ENCODE data around the gene PAX1. TPM values are rescaled to one million over a fixed set of nuclear protein-coding genes. Genes with fewer than 3 reads are reported as not detected.
A peak's percentile ranks its signal among the peaks of the same experiment; 100 is the strongest.

The PAX1 gene
- total RNA-seq, 1 donor from 2014 or later = not detected

DNA sequence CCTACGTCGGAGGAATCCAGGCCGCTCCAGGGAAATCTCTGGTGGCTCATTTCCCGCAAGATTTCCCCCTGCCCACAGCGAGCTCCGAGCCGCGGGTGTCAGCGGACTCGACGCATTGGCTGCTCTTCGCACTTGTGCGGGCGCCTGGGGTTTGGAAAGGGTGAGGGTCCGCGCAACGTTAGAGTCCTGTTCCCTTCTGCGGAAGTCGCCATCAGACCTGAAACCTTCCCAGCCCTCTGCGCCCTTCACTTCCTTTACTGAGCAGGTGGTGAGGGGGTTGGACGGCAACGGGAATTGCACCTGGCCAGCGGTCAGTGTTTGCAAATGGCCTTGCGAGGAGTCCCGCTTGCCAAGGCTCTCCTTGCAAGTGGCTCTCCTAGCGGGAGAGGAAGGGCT lies 8.4 kb downstream of the PAX1 start:
- Mint-ChIP-seq H3K4me1 (ENCODE audit: unreplicated experiment) (no peaks in the 10 kb centered on the region), H3K27ac (ENCODE audit: unreplicated experiment) (no peak overlapping the region), H3K4me3 (ENCODE audit: unreplicated experiment) (no peak overlapping the region), H3K36me3 (ENCODE audit: unreplicated experiment) (no peaks in the 10 kb centered on the region), H3K9me3 (ENCODE audit: unreplicated experiment) (no peaks in the 10 kb centered on the region), H3K27me3 (ENCODE audit: unreplicated experiment) (peaks cover 73% of the 10 kb centered on the region)
- DNase-seq (ENCODE audit: extremely low spot score, unreplicated experiment) = no peak
- TF ChIP-seq, protein P1, sequence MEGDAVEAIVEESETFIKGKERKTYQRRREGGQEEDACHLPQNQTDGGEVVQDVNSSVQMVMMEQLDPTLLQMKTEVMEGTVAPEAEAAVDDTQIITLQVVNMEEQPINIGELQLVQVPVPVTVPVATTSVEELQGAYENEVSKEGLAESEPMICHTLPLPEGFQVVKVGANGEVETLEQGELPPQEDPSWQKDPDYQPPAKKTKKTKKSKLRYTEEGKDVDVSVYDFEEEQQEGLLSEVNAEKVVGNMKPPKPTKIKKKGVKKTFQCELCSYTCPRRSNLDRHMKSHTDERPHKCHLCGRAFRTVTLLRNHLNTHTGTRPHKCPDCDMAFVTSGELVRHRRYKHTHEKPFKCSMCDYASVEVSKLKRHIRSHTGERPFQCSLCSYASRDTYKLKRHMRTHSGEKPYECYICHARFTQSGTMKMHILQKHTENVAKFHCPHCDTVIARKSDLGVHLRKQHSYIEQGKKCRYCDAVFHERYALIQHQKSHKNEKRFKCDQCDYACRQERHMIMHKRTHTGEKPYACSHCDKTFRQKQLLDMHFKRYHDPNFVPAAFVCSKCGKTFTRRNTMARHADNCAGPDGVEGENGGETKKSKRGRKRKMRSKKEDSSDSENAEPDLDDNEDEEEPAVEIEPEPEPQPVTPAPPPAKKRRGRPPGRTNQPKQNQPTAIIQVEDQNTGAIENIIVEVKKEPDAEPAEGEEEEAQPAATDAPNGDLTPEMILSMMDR (IDR thresholded peaks at IDR 0.05) = no peak

DNA sequence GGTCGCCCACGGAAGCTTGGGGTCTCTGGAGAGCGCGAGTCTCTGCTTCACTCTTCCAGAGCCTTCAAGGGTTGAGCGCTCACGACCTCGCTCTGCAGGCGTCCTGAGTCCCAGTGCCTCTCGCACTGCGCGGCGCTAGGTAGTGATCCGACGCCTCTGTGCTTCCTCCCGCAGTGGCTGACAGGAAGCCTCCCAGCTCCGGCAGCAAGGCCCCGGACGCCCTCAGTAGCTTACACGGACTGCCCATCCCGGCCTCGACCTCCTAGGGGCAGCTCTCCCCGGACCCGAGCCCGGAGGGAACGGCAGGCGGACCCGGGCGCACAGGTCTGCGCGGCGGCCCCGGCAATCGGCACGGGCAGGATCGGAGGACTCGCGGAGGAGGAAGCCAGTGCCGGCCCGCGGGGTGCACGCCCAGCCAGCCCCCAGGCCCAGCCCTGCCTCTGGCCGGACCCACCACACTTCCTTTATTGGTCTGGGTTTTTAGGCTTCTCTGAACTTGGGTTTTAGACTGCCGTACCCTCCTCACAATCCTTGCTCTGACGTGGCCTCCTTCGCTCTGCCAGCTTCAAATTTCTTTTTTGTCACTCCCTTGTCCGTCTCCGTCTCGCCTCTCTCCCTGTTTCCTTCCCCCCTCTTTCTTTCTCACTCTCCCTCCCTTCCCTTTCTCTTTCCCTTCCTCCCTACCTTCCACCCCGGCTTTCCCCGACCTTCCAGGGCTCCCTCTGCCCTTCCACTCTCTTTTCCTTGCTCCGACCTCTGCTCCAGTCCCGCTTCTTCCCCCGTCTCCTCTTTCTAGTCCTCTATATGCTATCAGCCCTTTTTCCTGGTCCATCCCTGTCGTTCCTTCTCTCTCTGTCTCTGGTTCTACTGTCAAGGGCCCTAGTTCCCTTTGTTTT lies 9.1 kb downstream of the PAX1 start:
- H3K4me3 Mint-ChIP-seq (ENCODE audit: unreplicated experiment) = no peak overlapping the region
- H3K4me1 Mint-ChIP-seq (ENCODE audit: unreplicated experiment) = no peaks in the 10 kb centered on the region
- H3K36me3 Mint-ChIP-seq (ENCODE audit: unreplicated experiment) = no peaks in the 10 kb centered on the region
- peaks cover 71% of the 10 kb centered on the region for H3K27me3 Mint-ChIP-seq (ENCODE audit: unreplicated experiment)
- no peak for DNase-seq (ENCODE audit: extremely low spot score, unreplicated experiment)
- H3K27ac Mint-ChIP-seq (ENCODE audit: unreplicated experiment) = no peak overlapping the region
- no peaks in the 10 kb centered on the region for H3K9me3 Mint-ChIP-seq (ENCODE audit: unreplicated experiment)
- TF ChIP-seq, protein P1 (IDR thresholded peaks at IDR 0.05) = no peak

DNA sequence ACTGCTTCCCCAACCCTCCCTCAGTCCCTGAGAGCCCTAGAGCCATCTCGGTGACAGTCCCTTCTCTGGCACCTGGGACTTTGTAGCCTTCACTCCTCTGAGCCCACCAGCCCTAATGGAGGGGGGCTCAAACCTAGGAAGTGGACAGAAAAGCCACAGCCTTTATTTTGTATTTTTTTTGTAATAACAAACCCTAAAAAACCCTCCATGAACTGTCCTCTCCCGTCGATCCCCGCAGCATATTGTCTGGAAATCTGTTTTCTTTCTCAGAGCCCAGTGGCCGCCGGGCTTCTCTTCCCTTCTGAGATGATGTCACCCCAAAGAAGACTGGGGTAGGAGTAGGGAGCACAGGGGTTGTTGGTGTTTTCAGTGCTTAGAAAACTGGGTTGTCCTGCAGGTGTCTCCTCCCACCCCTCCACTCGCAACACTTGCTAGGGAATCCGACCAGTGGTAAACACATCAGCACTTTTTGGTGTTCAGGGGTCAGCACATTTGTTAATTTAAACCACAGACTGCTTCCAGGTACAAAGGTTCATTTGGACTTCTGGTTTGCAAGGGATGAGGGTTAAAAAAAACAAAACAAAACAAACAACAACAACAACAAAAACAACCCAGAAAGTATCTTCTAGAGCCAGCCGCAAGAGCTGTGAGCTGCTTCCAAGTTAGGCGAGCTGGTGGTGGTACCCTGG lies 9.9 kb downstream of the PAX1 start:
- Mint-ChIP-seq H3K27ac (ENCODE audit: unreplicated experiment) (no peak overlapping the region), H3K9me3 (ENCODE audit: unreplicated experiment) (no peaks in the 10 kb centered on the region), H3K36me3 (ENCODE audit: unreplicated experiment) (no peaks in the 10 kb centered on the region), H3K4me3 (ENCODE audit: unreplicated experiment) (no peak overlapping the region), H3K4me1 (ENCODE audit: unreplicated experiment) (no peaks in the 10 kb centered on the region), H3K27me3 (ENCODE audit: unreplicated experiment) (peaks cover 65% of the 10 kb centered on the region)
- DNase-seq (ENCODE audit: extremely low spot score, unreplicated experiment) = no peak
- TF ChIP-seq, protein P1 (IDR thresholded peaks at IDR 0.05) = no peak

DNA sequence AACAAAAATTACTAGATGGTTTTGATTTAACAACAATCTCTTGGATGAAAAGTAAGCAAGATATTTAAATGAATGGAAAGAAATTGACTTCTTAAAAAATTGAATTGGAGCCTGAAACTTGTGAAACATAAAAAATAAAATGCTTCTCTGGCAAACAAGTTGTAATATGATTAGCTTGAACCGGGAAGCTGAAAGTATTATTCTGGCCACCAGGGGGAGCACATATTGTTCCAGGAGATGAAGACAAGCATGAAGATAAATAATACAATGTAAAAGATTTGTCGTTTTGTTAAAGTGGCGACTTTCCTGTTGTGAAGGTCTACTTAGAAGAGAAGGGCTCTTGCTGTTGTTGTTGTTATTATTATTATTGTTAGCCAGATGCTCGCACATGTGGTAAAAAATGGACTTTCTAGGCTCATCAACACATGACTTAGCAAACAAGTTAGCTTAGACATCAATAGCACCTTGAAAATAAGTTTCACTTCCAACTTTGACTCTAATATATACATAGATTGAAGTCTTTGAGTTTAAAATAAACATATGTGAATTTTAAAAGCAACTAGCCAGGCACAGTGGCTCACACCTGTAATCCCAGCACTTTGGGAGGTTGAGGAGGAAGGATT lies 14.2 kb downstream of the PAX1 start:
- Mint-ChIP-seq H3K27ac (ENCODE audit: unreplicated experiment) (no peak overlapping the region), H3K4me3 (ENCODE audit: unreplicated experiment) (no peak overlapping the region), H3K4me1 (ENCODE audit: unreplicated experiment) (no peaks in the 10 kb centered on the region), H3K9me3 (ENCODE audit: unreplicated experiment) (no peaks in the 10 kb centered on the region), H3K36me3 (ENCODE audit: unreplicated experiment) (no peaks in the 10 kb centered on the region), H3K27me3 (ENCODE audit: unreplicated experiment) (peaks cover 34% of the 10 kb centered on the region)
- no peak for DNase-seq (ENCODE audit: extremely low spot score, unreplicated experiment)
- TF ChIP-seq, protein P1 (IDR thresholded peaks at IDR 0.05) = peak; percentile 81

DNA sequence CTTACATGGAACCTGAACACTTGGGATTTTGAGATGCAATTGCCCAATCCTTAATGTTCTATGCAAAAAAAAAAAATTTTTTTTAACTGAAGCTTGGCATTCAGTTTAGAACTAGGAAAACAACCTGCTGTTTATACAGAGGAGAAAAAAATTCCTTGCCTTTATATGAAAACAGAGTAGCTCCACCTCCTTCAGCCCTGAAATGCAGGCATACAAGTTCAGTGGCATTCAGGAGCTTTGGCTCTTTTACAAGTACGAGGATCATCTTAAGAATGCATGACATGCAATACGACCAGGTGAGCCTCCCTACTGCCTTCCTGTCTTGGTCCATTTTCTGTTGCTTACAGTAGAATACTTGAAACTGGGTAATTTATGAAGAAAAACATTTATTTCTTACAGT lies 20.4 kb downstream of the PAX1 start:
- Mint-ChIP-seq H3K36me3 (ENCODE audit: unreplicated experiment) (no peaks in the 10 kb centered on the region), H3K9me3 (ENCODE audit: unreplicated experiment) (no peaks in the 10 kb centered on the region), H3K27ac (ENCODE audit: unreplicated experiment) (no peak overlapping the region), H3K4me3 (ENCODE audit: unreplicated experiment) (no peak overlapping the region), H3K27me3 (ENCODE audit: unreplicated experiment) (no peaks in the 10 kb centered on the region), H3K4me1 (ENCODE audit: unreplicated experiment) (no peaks in the 10 kb centered on the region)
- TF ChIP-seq, protein P1 (IDR thresholded peaks at IDR 0.05) = no peak
- DNase-seq (ENCODE audit: extremely low spot score, unreplicated experiment) = no peak

Data from osteocyte (in vitro differentiated cells).